GM10266 (cell line): ENCODE measurements around the gene MSI2.

Experiments used
- DNase-seq: peaks from one replicate; pipeline ENCODE4 v3.0.0; 2012; ENCODE audit errors: extremely low spot score
- CTCF ChIP-seq: IDR thresholded peaks from 2 replicates; pipeline ENCODE4 v1.5.1; 2012; ENCODE audit warnings: mild to moderate bottlenecking, low read depth; ENCODE audit not compliant: control insufficient read depth, insufficient read depth; ENCODE audit errors: missing control alignments

The MSI2 gene

DNA sequence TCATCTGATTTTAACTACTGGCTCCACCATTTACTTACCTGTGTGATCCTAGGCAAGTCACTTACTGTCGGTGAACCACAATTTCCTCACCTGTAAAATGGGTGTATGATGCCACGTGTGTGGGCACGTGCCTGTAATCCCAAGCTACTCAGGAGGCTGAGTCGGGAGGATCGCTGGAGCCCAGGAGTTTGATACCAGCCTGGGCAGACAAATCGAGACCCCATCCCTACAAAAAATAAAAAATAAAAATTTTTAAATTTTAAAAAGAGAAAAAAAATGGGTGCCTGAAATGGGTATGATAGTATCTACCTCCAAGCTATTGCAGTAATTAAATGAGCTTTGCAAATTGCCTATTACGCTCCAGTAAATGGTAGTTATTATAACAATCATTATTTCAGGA is 263.5 kb downstream of the MSI2 start:
- TF ChIP-seq CTCF: no peak
- DNase-seq: no peak

- TF ChIP-seq CTCF: no peak
Observed at GRCh38 chr17:57521606-57522005, 265.3 kb downstream of the MSI2 start.

GRCh38 chr17:57522042-57523005 is 266.0 kb downstream of the MSI2 start:
- DNase-seq: no peak
- TF ChIP-seq CTCF: no peak

More at GRCh38 chr17:57521606-57522005, 265.3 kb downstream of the MSI2 start:
- no peak for DNase-seq

GRCh38 chr17:57523926-57524632 is 267.8 kb downstream of the MSI2 start:
- no peak for DNase-seq

DNA sequence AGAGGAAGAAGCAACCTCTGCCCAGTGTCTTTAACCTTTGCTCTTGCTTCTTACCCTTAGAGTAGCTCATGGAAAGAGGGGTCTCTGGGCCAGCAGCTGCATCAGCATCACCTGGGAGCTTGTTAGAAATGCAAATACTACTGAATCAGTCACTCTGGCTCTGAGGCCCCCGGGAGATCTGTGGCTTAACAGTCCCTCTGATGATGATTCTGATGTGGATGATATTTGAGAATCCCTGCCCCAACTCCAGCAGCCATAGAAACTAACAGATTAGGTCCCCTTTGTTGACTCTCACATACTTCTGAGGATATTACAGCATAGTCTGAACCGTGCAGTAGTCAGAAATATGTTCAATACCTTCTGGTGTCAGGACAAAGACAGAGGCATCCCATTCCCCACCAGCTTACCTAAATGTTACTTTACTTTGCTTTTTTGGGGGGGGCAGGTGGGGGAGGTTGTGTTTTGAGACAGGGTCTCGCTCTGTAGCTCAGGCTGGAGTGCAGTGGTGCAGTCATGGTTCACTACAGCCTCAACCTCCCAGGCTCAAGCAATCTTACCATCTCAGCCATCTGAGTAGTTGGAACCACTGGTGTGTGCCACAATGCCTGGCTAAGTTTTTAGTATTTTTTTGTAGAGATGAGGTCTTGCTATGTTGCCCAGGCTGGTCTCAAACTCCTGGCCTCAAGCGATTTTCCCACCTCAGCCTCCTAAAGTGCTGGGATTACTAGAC is 268.7 kb downstream of the MSI2 start:
- no peak for DNase-seq
- TF ChIP-seq CTCF: no peak

More at GRCh38 chr17:57523926-57524632, 267.8 kb downstream of the MSI2 start:
- no peak for TF ChIP-seq CTCF

DNA sequence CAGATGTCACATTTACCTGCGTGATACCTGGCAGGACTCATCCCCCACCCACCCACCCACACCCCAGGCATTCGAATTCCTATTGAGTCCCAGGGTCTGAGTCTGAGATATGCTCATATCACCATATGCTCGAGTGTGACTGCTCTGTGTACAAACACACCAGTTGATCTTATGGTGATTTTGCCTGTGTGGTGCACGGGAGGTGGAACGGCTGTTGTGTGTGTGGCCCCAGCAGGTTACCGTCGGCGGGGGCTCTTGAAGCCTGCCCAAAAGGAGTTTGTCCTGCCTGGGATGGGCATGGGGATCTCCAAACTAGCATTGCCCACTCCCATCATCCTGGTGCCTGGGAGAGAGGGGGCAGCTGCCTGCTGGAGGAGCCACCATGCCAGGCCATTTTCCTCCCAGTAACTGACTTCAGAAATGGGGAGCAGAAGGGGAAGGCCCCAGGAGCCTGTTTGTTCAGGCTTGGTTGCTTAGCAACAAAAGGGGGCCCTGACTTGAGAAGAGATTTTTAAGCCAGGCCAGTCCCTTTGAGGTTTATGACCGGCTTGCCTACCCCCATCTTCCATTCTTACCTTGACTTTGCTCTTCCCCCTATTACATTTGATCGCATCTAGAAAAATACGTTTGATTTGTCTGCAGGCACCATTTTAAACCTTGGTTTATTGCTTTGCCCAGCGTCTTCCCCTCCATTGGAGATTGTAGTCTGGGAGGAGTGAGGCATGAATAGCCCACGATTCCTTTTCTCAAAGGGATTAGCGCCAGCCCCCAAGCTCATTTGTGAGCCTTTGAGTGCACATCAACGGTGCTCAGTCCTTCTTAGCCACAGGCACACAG is 271.1 kb downstream of the MSI2 start:
- DNase-seq: peak; percentile 39
- no peak for TF ChIP-seq CTCF
